ENCODE data around the gene BAG3. TPM values are rescaled to one million over a fixed set of nuclear protein-coding genes. Genes with fewer than 3 reads are reported as not detected.

BAG3 gene
- total RNA-seq, 2 experiments from 2014 or later = 13.4 to 14.3 TPM

- peaks cover 12% of the 10 kb centered on the region for H3K36me3 Mint-ChIP-seq (ENCODE audit: low read depth)
- TF ChIP-seq CTCF (IDR thresholded peaks at IDR 0.05) = no peak
- H3K27me3 Mint-ChIP-seq = no peaks in the 10 kb centered on the region
- DNase-seq (no peak), ATAC-seq (no peak)
- ChIA-PET CTCF (no interaction called here), POLR2A (interaction anchor here (0.6 kb wide), 1 partner anchor 477 kb away, joined by 3 read pairs; no protein-coding TSS in a partner anchor)
- intact Hi-C loops (cut with micrococcal nuclease) = no loop called here
- H3K4me1 Mint-ChIP-seq (ENCODE audit: low read depth) = no peaks in the 10 kb centered on the region
- no peak overlapping the region for H3K4me3 Mint-ChIP-seq
- no peaks in the 10 kb centered on the region for H3K9me3 Mint-ChIP-seq
- H3K27ac Mint-ChIP-seq = no peak overlapping the region
Observed at GRCh38 chr10:119672291-119672690, 21.1 kb downstream of the BAG3 start.

GRCh38 chr10:119673271-119673670 is 22.1 kb downstream of the BAG3 start:
- no peaks in the 10 kb centered on the region for H3K27me3 Mint-ChIP-seq
- no peak for DNase-seq
- CTCF ChIA-PET = no interaction called here
- H3K9me3 Mint-ChIP-seq = no peaks in the 10 kb centered on the region
- H3K4me1 Mint-ChIP-seq (ENCODE audit: low read depth) = no peaks in the 10 kb centered on the region
- no peak overlapping the region for H3K27ac Mint-ChIP-seq
- intact Hi-C loops (cut with micrococcal nuclease) = no loop called here
- POLR2A ChIA-PET = no interaction called here
- TF ChIP-seq CTCF (IDR thresholded peaks at IDR 0.05) = no peak
- no peak for ATAC-seq
- no peak overlapping the region for H3K4me3 Mint-ChIP-seq
- peaks cover 14% of the 10 kb centered on the region for H3K36me3 Mint-ChIP-seq (ENCODE audit: low read depth)

- Mint-ChIP-seq H3K36me3 (ENCODE audit: low read depth) (peaks cover 14% of the 10 kb centered on the region), H3K4me3 (no peak overlapping the region), H3K27me3 (no peaks in the 10 kb centered on the region), H3K9me3 (no peaks in the 10 kb centered on the region), H3K27ac (no peak overlapping the region), H3K4me1 (ENCODE audit: low read depth) (peaks cover 2% of the 10 kb centered on the region)
- no peak for ATAC-seq
- ChIA-PET CTCF (interaction anchor here (0.9 to 1.4 kb wide), 5 partner anchors 11 to 184 kb away, joined by 3 to 4 read pairs (median 3); no protein-coding TSS in a partner anchor), POLR2A (interaction anchor here (0.6 to 1.1 kb wide), 2 partner anchors 24 to 106 kb away, joined by 3 read pairs; partner anchors contain the start of gene BAG3)
- intact Hi-C loops (cut with micrococcal nuclease) = no loop called here
- TF ChIP-seq CTCF (IDR thresholded peaks at IDR 0.05) = no peak
- DNase-seq = no peak
Observed at GRCh38 chr10:119675483-119676170, 24.4 kb downstream of the BAG3 start.

- DNase-seq (no peak), ATAC-seq (no peak)
- intact Hi-C loops (cut with micrococcal nuclease) = no loop called here
- H3K4me1 Mint-ChIP-seq (ENCODE audit: low read depth) = peaks cover 16% of the 10 kb centered on the region
- no peak for TF ChIP-seq CTCF (IDR thresholded peaks at IDR 0.05)
- H3K4me3 Mint-ChIP-seq = no peak overlapping the region
- H3K36me3 Mint-ChIP-seq (ENCODE audit: low read depth) = peaks cover 9% of the 10 kb centered on the region
- POLR2A ChIA-PET = no interaction called here
- CTCF ChIA-PET = interaction anchor here (1.3 to 1.4 kb wide), 2 partner anchors 8 to 10 kb away, joined by 3 to 4 read pairs; no protein-coding TSS in a partner anchor
- H3K27me3 Mint-ChIP-seq = no peaks in the 10 kb centered on the region
- no peaks in the 10 kb centered on the region for H3K9me3 Mint-ChIP-seq
- no peak overlapping the region for H3K27ac Mint-ChIP-seq
Observed at GRCh38 chr10:119677126-119677525, 25.9 kb downstream of the BAG3 start.
